GM12891 (cell line): ENCODE results near the gene JADE3.

Experiments
- POLR2A ChIP-seq: IDR thresholded peaks from 2 replicates; pipeline ENCODE4 v1.6.1; 2011; ENCODE audit warnings: low read depth, low read length, control low read depth
- POLR2AphosphoS5 ChIP-seq: IDR thresholded peaks from 2 replicates; pipeline ENCODE4 v1.6.1; 2011; ENCODE audit warnings: low read depth, low read length, control low read depth
- SPI1 ChIP-seq: IDR thresholded peaks from 2 replicates; pipeline ENCODE4 v1.6.1; 2011; ENCODE audit warnings: low read depth, low read length, control low read depth
- TAF1 ChIP-seq: IDR thresholded peaks from 2 replicates; pipeline ENCODE4 v1.6.1; 2011; ENCODE audit warnings: low read depth, low read length, control low read depth

DNA sequence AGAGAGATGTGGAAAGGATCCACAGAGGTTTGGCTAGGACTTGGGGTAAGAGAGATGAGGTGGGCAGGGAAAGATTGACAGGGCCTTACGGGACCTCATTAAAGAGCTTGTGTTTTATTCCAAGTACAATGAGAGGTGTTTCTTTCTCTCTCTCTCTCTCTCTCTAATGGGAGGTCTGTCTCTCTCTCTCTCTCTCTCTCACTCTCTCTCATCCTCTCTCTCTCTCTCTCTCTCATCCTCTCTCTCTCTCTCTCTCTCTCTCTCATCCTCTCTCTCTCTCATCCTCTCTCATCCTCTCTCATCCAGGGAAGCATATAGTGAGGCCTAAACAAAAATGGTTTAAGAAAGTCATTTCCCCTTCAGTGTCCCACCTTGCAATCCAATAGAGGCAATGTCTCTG lies 5.4 kb downstream of the JADE3 start:
- TF ChIP-seq TAF1 (no peak), POLR2A (no peak), POLR2AphosphoS5 (no peak), SPI1 (no peak)
